HEK293 (cell line): ENCODE results near the gene SLC2A9.

Experiments
- CTCF ChIP-seq: fragments of 450-650 bp; formaldehyde crosslinking; IDR thresholded peaks from 2 replicates; pipeline ENCODE4 v1.5.1; 2016; ENCODE audit warnings: missing biosample characterization, missing genetic modification characterization
- ELK4 ChIP-seq: IDR thresholded peaks from 2 replicates; pipeline ENCODE4 v1.6.1; 2011; ENCODE audit warnings: mild to moderate bottlenecking, low read depth, low read length, borderline replicate concordance
- FEZF1 ChIP-seq: fragments of 450-650 bp; formaldehyde crosslinking; IDR thresholded peaks from 2 replicates; pipeline ENCODE4 v1.5.1; 2016; ENCODE audit warnings: missing biosample characterization, missing genetic modification characterization
- KLF10 ChIP-seq: fragments of 450-650 bp; IDR thresholded peaks from 2 replicates; pipeline ENCODE4 v1.5.1; 2018; ENCODE audit warnings: missing biosample characterization, mild to moderate bottlenecking, missing genetic modification characterization
- PBX3 ChIP-seq: sonication (generic); formaldehyde crosslinking; IDR thresholded peaks from 2 replicates; pipeline ENCODE4 v1.8.1; 2022; ENCODE audit warnings: mild to moderate bottlenecking, moderate library complexity, missing genetic modification reagents
- ZBTB21 ChIP-seq: fragments of 450-650 bp; formaldehyde crosslinking; IDR thresholded peaks from 2 replicates; pipeline ENCODE4 v1.5.1; 2017; ENCODE audit warnings: missing biosample characterization, missing genetic modification characterization
- ZNF221 ChIP-seq: fragments of 450-650 bp; formaldehyde crosslinking; IDR thresholded peaks from 2 replicates; pipeline ENCODE4 v1.5.1; 2017; ENCODE audit warnings: missing biosample characterization, missing genetic modification characterization, borderline replicate concordance
- ZNF24 ChIP-seq: fragments of 450-650 bp; formaldehyde crosslinking; IDR thresholded peaks from 2 replicates; pipeline ENCODE4 v1.5.1; 2016; ENCODE audit warnings: missing biosample characterization, missing genetic modification characterization

- no peak for TF ChIP-seq CTCF (tag by site-specific recombination)
- TF ChIP-seq FEZF1 (tag by site-specific recombination), result no peak
- no peak for TF ChIP-seq PBX3 (CRISPR knock-in tag)
- no peak for TF ChIP-seq ZBTB21
- TF ChIP-seq ELK4, result no peak
- TF ChIP-seq ZNF24, result no peak
- TF ChIP-seq ZNF221 (tag by site-specific recombination), result no peak
- TF ChIP-seq KLF10, result no peak
Measured at GRCh38 chr4:9970399-9971011, 50.8 kb downstream of the SLC2A9 start.
